T1000 (cell line): ENCODE results near the gene NACC2.

Source experiments
- DNase-seq: peaks from one replicate; lab custom pipeline; 2025; ENCODE audit warnings: mixed read lengths; lab: John Stamatoyannopoulos, UW

Gene NACC2

DNA sequence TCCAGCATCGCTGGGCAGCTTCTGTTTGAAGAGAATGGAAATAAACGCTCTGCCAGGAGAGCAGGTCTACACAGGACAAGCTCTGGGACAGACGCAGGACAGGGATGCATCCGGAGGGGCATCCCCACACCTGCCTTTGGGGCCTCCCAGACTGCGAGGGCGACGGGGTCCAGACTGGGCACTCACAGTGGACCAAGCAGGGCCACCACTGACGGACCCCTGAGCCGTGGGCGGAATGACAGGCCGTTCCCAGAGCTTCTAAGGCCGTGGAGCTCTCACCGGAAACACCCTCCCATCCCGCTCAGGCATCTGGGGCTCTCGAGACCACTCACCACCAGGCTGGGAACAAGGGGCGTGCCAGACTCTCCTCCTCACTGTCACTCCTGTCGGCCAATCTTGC, 34.1 kb upstream of the NACC2 start:
- no peak for DNase-seq

DNA sequence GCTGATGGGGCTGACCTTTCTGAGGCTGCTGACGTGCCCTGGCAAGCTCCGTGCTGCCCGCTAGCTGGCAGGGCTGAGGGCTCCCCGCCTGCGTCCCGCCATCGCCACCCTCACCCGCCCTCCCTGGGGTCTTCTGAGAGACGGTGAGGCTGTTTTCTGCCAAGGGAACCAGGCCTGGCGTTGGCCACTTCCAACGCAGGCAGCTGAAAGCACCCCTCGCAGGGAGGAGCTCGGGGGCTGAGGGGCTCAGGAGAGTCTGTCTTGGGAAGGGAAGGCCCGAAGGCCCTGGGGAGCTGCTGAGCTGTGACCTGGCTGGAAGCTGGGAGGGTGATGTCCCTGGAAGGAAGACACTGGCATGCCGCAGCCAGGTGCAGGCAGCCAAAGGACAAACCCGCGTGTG, 33.3 kb upstream of the NACC2 start:
- no peak for DNase-seq

- DNase-seq, result no peak
Observed at GRCh38 chr9:136127313-136127712, 32.2 kb upstream of the NACC2 start.

GRCh38 chr9:136124976-136125692, 30.0 kb upstream of the NACC2 start:
- no peak for DNase-seq

GRCh38 chr9:136122425-136123383, 27.6 kb upstream of the NACC2 start:
- peak; percentile 18 for DNase-seq

- DNase-seq, result no peak
Observed at GRCh38 chr9:136121801-136122200, 26.7 kb upstream of the NACC2 start.

GRCh38 chr9:136120438-136120844, 25.4 kb upstream of the NACC2 start:
- DNase-seq, result no peak

DNA sequence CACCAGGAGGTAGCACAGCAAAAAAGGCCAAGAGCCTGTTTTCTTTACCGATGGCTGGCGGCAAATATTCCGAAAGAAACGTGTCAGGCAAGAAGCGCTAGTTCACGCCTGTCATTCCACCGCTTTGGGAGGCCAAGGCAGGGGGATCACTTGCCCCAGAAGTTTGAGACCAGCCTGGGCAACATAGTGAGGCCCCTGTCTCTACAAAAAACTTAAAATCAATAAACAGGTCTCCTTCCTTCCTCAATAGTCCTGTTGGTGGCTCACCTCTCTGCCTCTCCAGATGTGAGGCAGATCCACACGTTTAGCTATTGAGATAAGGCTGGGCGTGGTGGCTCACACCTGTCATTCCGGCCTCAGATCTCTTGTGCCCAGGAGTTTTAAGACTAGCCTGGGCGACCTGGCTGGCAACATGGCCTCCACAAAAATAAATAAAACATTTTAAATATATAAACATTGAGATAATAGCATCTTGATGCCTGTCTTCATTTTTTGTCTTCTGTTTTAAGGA, 24.8 kb upstream of the NACC2 start:
- DNase-seq, result no peak

GRCh38 chr9:136119061-136119882, 24.2 kb upstream of the NACC2 start:
- DNase-seq, result peak; percentile 36

DNA sequence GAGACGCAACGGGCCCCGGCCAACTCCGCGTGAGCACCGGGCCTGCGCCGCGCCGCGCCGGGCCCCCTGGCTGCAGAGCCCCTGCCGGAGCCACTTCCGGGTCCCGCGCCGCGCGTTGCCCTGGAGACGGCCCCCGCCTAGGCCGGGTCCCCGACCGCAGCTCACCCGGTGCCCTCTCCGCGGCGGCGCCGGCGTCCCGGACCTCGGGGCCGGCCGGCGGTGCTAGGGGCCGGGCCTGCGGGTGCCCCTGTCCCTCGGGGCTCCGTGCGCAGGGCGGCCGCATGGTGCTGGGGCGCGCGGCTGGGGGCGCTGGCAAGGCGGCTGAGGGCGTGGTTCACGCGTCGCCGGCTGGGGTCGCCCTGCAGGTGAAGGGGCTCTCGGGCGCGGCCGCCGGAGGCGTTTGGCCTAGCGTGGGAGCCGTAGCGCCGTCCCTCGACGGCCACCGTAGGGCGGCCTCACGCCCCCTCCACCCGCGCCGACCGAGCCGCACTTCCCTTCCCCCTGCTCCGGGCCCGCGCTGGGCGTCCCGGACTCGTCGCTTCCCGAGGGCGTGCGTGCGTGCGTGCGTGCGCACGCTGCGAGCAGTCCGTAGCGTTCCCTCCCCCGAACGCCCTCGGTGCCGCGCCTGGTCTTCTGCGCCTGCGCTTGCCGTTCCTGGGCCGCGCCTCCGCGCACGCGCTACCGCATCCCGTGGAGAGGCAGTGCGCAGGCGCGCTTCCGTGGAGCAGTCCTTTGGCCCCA, 23.4 kb upstream of the NACC2 start, which contains the start of gene TMEM250:
TSS of gene TMEM250 (minus strand) at position 556 of the 741 bp plus-strand sequence. CDS start 1,975 bp downstream, outside the sequence.
- peak; percentile 88 for DNase-seq

DNA sequence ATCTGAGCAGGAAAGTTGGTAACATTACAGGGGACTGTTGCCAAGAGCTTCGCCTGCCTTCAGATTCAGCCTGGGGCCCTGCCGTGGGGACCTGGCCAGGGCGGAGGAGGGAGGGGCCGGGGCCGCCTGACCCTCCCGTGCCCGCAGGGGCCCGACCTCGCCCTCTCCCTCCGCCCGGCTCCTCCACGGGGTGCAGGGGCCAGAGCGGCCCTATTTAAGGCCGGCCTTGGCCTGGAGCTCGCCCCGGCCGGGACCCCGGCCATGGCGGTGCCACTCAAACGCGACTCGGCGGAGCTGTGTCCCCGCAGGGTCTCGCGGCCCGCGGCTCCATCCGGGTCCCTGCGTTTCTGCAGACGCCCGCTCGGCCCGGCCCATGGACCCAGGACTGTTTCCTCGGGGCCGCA, 22.8 kb upstream of the NACC2 start:
- DNase-seq, result no peak

- DNase-seq, result no peak
Observed at GRCh38 chr9:136117291-136117915, 22.3 kb upstream of the NACC2 start.

DNA sequence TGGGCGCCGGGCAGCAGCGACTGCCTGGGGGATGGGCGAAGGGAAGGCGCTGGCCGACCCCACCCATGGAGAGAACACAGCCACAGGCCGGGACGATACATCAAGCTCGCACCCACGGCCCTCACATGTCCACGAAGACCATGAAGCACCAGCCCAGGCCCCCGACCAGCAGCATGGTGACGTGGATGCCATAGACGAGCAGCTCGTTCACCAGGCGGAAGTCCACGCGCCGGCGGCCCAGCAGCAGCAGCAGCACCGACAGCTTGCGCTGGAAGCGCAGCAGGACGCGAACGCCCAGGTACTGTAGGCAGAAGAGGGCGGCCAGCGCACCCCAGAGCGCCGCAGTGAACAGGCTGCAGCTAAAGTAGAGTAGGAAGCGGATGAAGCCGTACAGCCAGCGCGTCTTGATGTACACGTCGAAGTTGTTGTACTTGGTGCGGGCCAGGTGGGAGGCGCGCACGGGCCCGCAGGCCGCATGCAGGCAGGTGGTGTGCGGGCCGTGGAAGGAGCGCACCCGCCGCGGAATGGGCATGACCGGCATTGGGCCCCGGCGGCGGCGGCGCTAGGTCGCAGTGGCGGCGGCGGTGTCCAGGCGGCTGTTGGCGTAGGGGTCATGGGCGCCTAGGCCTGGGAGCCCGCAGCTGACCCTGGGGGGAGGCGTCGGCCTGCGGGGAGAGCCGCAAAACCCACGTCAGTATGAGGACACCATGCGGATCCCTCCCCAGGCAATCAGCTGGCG, 21.4 kb upstream of the NACC2 start:
- no peak for DNase-seq

DNA sequence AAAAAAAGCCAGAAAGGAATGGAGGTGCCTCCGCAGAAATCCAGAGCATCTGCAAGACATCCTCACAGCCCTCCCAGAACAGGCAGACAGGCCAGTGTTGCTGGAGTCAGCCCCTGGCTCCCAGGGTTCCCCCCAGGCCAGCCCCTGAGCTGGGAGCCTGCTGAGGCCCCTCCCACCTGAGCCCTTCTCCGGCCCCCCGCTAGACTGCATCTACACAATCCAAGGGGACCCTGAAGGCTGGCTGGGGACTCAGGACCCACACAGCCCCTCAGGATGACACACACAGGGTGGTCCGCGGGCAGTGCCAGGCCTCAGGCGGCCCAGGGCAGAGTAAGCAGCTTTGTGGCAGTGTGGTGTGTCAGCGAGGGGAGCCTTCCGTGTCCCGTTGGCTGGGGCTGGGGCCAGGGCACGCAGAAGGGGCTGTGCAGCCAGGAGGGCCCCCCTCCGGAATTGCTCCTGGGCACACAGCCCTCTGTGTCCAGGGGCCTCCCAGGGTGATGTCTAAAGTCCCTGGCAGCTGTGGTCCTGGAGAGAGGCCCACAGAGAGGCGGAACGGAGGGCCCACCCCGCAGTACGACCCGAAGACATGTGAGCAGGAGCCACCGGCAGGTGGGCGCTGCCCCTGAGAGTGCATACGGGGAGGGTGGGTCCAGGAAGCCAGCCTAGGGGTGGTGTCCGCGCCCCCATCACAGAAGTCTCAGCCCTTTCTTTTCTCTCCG, 20.7 kb upstream of the NACC2 start:
- no peak for DNase-seq

GRCh38 chr9:136115206-136115605, 20.1 kb upstream of the NACC2 start:
- DNase-seq, result no peak

- no peak for DNase-seq
Observed at GRCh38 chr9:136114610-136115009, 19.5 kb upstream of the NACC2 start.

GRCh38 chr9:136112541-136112940, 17.5 kb upstream of the NACC2 start:
- no peak for DNase-seq

- no peak for DNase-seq
Observed at GRCh38 chr9:136111910-136112309, 16.8 kb upstream of the NACC2 start.

GRCh38 chr9:136111190-136111589, 16.1 kb upstream of the NACC2 start:
- no peak for DNase-seq
